Keratinocyte (primary cell): ENCODE data around the gene PARK7.

Experiments used
- CTCF ChIP-seq, 3 experiments: IDR thresholded peaks in 1 of 3; conservative IDR thresholded peaks in 1 of 3; optimal IDR thresholded peaks in 1 of 3; 2 replicates in 2 of 3; 3 replicates in 1 of 3; pipeline versions ENCODE3 to v1.5.1; 2011; ENCODE audit warnings: low read length in 3 of 3, mild to moderate bottlenecking in 3 of 3, moderate library complexity in 2 of 3, control low read depth in 1 of 3, inconsistent platforms in 1 of 3; ENCODE audit not compliant: insufficient read depth in 2 of 3; ENCODE audit errors: extremely low read depth in 1 of 3
- EZH2 ChIP-seq: IDR thresholded peaks from one replicate; pipeline ENCODE4 v1.6.1; 2012; ENCODE audit warnings: inconsistent platforms, mild to moderate bottlenecking, low read length, moderate library complexity

GRCh38 chr1:7956218-7957032 lies 5.1 kb upstream of the PARK7 start:
- TF ChIP-seq CTCF (optimal IDR thresholded peaks at IDR 0.05 in 1 of 3, IDR thresholded peaks at IDR 0.05 in 1 of 3, conservative IDR thresholded peaks at IDR 0.05 in 1 of 3; ENCODE audit: extremely low read depth in 1 of 3, insufficient read depth in 2 of 3, low read length in 3 of 3) (no peak), EZH2 (no peak)
